ENCODE data around the gene SAMM50.

The SAMM50 gene

DNA sequence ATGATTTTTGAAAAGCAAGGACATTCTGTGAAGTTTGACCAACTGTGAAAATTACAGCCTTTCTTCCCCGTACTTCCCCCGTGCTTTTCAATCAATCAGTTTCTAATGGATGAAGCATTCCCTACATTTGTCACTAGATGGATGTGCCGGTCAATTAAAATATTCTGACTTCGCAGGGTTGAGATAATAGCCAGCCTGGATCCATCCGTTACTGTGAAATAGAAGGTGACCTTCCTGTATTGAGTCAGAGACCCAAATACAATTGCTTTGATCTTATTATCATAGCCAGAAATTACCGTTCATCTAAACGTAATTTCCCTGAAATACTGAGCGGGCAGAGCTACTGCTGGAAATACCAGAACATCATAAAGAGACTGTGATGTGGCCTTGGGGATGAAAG, 47.8 kb downstream of the SAMM50 start:
- no peaks in the 10 kb centered on the region for H3K9me2 ChIP-seq (ENCODE audit: low read depth, low read length)
- H3K9ac ChIP-seq (ENCODE audit: low read length), result no peak overlapping the region
- H3K4me3 ChIP-seq (ENCODE audit: low read depth, low read length, poor library complexity, severe bottlenecking), result no peak overlapping the region
- H3K79me2 ChIP-seq (ENCODE audit: insufficient read depth, low read length), result no peaks in the 10 kb centered on the region
- no peaks in the 10 kb centered on the region for H3F3A ChIP-seq (ENCODE audit: insufficient read depth, low read length)
- no peak overlapping the region for H3K4me2 ChIP-seq (ENCODE audit: low read length)
- no peak overlapping the region for H3K27ac ChIP-seq (ENCODE audit: low read depth, low read length, poor library complexity, severe bottlenecking)
- peaks cover 21% of the 10 kb centered on the region for H3K36me3 ChIP-seq (ENCODE audit: insufficient read depth, low read length)
- H3K4me1 ChIP-seq (ENCODE audit: insufficient read depth, low read length, severe bottlenecking), result peaks cover 7% of the 10 kb centered on the region
- no peak overlapping the region for H2AFZ ChIP-seq (ENCODE audit: low read length)
- no peaks in the 10 kb centered on the region for H3K27me3 ChIP-seq (ENCODE audit: insufficient read depth, low read length)
- TF ChIP-seq, protein P1, sequence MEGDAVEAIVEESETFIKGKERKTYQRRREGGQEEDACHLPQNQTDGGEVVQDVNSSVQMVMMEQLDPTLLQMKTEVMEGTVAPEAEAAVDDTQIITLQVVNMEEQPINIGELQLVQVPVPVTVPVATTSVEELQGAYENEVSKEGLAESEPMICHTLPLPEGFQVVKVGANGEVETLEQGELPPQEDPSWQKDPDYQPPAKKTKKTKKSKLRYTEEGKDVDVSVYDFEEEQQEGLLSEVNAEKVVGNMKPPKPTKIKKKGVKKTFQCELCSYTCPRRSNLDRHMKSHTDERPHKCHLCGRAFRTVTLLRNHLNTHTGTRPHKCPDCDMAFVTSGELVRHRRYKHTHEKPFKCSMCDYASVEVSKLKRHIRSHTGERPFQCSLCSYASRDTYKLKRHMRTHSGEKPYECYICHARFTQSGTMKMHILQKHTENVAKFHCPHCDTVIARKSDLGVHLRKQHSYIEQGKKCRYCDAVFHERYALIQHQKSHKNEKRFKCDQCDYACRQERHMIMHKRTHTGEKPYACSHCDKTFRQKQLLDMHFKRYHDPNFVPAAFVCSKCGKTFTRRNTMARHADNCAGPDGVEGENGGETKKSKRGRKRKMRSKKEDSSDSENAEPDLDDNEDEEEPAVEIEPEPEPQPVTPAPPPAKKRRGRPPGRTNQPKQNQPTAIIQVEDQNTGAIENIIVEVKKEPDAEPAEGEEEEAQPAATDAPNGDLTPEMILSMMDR (IDR thresholded peaks at IDR 0.05; ENCODE audit: low read length), result no peak
- TF ChIP-seq EZH2 (IDR thresholded peaks at IDR 0.05; ENCODE audit: borderline replicate concordance, low read length), result no peak
- H3K9me3 ChIP-seq (ENCODE audit: low read length), result peaks cover 5% of the 10 kb centered on the region; the same call in 1 of the 2 replicates
- H4K20me1 ChIP-seq (ENCODE audit: insufficient read depth, low read length), result no peaks in the 10 kb centered on the region

DNA sequence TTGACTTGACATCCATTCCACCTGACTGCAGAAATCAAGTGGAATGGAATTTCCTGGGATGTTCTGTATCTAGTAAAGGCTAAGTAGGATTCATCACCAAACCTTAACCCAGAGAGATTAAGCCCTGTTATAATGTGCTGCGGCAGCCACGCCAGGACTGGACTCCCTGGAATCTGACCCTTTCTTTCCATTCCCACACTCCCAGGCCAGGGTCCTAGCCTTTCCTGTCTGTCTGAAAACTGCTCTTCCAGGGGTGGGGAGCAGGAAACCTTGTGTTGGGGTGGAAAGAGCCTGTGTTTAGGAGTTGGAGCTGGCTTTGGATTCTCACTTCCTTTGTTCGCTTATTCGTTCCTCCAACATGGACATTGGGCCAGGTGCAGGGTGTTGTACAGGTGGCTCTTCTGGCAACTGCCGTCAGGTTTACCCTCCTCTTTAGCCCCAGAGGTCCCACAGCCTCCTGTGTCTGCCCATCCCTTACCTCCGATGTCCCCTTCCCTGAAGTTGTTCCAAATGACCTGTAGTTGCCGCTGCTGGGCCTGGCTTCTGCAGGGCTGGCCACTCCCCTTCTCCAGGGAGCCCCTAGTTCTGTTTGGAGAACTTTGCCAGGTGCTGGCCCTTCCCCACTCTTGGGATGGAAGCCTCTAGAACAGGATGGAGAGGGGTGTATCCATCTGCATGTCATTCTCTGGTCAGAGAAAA, 48.3 kb downstream of the SAMM50 start:
- no peak for TF ChIP-seq EZH2 (IDR thresholded peaks at IDR 0.05; ENCODE audit: borderline replicate concordance, low read length)
- TF ChIP-seq, protein P1 (IDR thresholded peaks at IDR 0.05; ENCODE audit: low read length), result 0 out of 2 replicates have a peak, but pooled peaks have one; percentile 6
- Histone ChIP-seq H3K27ac (ENCODE audit: low read depth, low read length, poor library complexity, severe bottlenecking) (no peak overlapping the region), H3K9me2 (ENCODE audit: low read depth, low read length) (no peaks in the 10 kb centered on the region), H3K9me3 (ENCODE audit: low read length) (peaks cover 5% of the 10 kb centered on the region; the same call in 1 of the 2 replicates), H3K36me3 (ENCODE audit: insufficient read depth, low read length) (peaks cover 16% of the 10 kb centered on the region), H3K79me2 (ENCODE audit: insufficient read depth, low read length) (no peaks in the 10 kb centered on the region), H2AFZ (ENCODE audit: low read length) (no peak overlapping the region), H3K9ac (ENCODE audit: low read length) (no peak overlapping the region), H3F3A (ENCODE audit: insufficient read depth, low read length) (no peaks in the 10 kb centered on the region), H3K4me3 (ENCODE audit: low read depth, low read length, poor library complexity, severe bottlenecking) (no peak overlapping the region), H3K27me3 (ENCODE audit: insufficient read depth, low read length) (no peaks in the 10 kb centered on the region), H4K20me1 (ENCODE audit: insufficient read depth, low read length) (no peaks in the 10 kb centered on the region), H3K4me2 (ENCODE audit: low read length) (no peak overlapping the region), H3K4me1 (ENCODE audit: insufficient read depth, low read length, severe bottlenecking) (peaks cover 7% of the 10 kb centered on the region)

DNA sequence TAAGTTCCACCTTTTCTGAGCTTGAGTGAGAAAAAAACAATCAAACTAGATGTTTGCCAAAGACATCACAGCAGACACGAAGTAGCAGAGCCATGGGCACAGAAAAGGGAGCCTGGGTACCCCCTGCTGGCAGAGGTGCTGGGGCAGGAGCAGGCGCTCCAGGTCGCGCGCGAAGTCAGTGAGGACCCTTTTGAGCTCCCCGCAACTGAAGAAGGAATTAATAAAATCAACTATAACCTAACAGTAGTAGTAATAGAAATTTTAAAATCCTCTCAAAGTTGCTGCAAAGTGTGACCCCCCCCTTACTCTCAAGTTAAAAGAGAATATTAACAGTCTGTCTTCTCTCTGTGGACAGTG, 48.8 kb downstream of the SAMM50 start:
- H3K9me3 ChIP-seq (ENCODE audit: low read length), result peaks cover 5% of the 10 kb centered on the region; the same call in 1 of the 2 replicates
- H3K9me2 ChIP-seq (ENCODE audit: low read depth, low read length), result no peaks in the 10 kb centered on the region
- no peak overlapping the region for H3K9ac ChIP-seq (ENCODE audit: low read length)
- no peaks in the 10 kb centered on the region for H3F3A ChIP-seq (ENCODE audit: insufficient read depth, low read length)
- no peak for TF ChIP-seq EZH2 (IDR thresholded peaks at IDR 0.05; ENCODE audit: borderline replicate concordance, low read length)
- TF ChIP-seq, protein P1 (IDR thresholded peaks at IDR 0.05; ENCODE audit: low read length), result no peak
- no peak overlapping the region for H2AFZ ChIP-seq (ENCODE audit: low read length)
- H3K27me3 ChIP-seq (ENCODE audit: insufficient read depth, low read length), result no peaks in the 10 kb centered on the region
- H4K20me1 ChIP-seq (ENCODE audit: insufficient read depth, low read length), result no peaks in the 10 kb centered on the region
- H3K27ac ChIP-seq (ENCODE audit: low read depth, low read length, poor library complexity, severe bottlenecking), result no peak overlapping the region
- H3K4me2 ChIP-seq (ENCODE audit: low read length), result no peak overlapping the region
- peaks cover 7% of the 10 kb centered on the region for H3K4me1 ChIP-seq (ENCODE audit: insufficient read depth, low read length, severe bottlenecking)
- no peaks in the 10 kb centered on the region for H3K79me2 ChIP-seq (ENCODE audit: insufficient read depth, low read length)
- H3K4me3 ChIP-seq (ENCODE audit: low read depth, low read length, poor library complexity, severe bottlenecking), result no peak overlapping the region
- peaks cover 11% of the 10 kb centered on the region for H3K36me3 ChIP-seq (ENCODE audit: insufficient read depth, low read length)

All from OCI-LY1 (cell line).